GM12865 (cell line): ENCODE data around the gene CNTNAP2.

ENCODE experiments used
- DNase-seq: peaks from one replicate; pipeline ENCODE4 v3.0.0; 2010; ENCODE audit warnings: low read depth
- H3K4me3 ChIP-seq: 2 replicates; pipeline ENCODE4 v1.5.1; 2011; ENCODE audit warnings: mild to moderate bottlenecking, low read depth, low read length, control low read depth
- TF ChIP-seq, protein P1 (sequence below): IDR thresholded peaks from 2 replicates; pipeline ENCODE4 v1.5.1; 2011; ENCODE audit warnings: low read length, control low read depth, low read depth, inconsistent platforms; ENCODE audit not compliant: insufficient read depth; ENCODE audit errors: missing control alignments

Gene CNTNAP2

GRCh38 chr7:146503844-146504243 lies 387.2 kb downstream of the CNTNAP2 start:
- TF ChIP-seq, protein P1, sequence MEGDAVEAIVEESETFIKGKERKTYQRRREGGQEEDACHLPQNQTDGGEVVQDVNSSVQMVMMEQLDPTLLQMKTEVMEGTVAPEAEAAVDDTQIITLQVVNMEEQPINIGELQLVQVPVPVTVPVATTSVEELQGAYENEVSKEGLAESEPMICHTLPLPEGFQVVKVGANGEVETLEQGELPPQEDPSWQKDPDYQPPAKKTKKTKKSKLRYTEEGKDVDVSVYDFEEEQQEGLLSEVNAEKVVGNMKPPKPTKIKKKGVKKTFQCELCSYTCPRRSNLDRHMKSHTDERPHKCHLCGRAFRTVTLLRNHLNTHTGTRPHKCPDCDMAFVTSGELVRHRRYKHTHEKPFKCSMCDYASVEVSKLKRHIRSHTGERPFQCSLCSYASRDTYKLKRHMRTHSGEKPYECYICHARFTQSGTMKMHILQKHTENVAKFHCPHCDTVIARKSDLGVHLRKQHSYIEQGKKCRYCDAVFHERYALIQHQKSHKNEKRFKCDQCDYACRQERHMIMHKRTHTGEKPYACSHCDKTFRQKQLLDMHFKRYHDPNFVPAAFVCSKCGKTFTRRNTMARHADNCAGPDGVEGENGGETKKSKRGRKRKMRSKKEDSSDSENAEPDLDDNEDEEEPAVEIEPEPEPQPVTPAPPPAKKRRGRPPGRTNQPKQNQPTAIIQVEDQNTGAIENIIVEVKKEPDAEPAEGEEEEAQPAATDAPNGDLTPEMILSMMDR = no peak
- no peak for DNase-seq
- no peak overlapping the region for H3K4me3 ChIP-seq

DNA sequence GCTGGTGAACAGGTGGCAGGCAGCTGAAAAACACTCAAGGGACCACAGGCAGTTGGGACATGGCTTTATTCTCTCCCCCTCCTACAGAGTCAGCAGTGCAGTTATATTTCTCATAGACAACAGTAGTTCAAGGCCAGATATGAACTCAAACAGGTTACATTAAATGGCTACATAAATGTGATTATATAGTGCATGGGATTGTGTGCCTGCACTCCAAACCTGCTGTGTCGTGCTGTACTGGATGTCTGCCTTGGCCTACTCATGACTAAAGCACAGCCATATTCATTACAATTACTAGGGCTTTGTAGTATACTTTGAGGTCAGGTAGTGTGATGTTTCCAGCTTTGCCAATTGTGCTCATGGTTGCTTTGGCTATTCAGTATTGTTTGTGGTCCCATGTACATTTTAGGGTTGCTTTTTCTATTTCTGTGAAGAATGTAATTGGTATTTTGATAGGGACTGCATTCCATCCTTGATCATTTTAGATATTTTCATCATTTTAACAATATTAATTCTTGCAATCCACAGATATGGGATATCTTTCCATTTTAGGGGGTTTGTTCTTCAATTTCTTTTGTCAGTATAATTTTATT lies 393.6 kb downstream of the CNTNAP2 start:
- H3K4me3 ChIP-seq = no peak overlapping the region
- TF ChIP-seq, protein P1 = no peak
- DNase-seq = no peak

- no peak overlapping the region for H3K4me3 ChIP-seq
- TF ChIP-seq, protein P1 = no peak
- DNase-seq = no peak
Observed at GRCh38 chr7:146514304-146514703, 397.7 kb downstream of the CNTNAP2 start.

DNA sequence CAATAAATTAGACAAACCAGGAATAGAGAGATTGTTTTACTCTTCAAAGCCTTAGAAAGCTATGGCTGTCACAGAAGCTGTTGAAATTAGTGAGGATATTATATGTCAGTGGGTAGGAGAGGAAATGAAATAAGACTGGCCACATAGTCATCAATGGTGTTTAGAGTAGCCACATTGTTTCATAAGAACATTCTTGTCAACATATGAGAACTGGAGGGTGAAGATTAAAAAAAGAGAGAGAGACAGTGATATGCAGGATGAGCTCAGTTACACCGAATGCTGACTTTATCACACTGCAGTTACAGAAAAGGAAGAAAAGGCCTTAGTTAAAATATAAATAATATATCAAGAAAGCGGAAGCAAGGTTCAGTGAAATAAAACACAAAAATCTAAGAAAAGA lies 412.0 kb downstream of the CNTNAP2 start:
- DNase-seq = no peak
- TF ChIP-seq, protein P1 = no peak
- H3K4me3 ChIP-seq = no peak overlapping the region

- TF ChIP-seq, protein P1 = no peak
- no peak overlapping the region for H3K4me3 ChIP-seq
- no peak for DNase-seq
Observed at GRCh38 chr7:146539836-146540235, 423.2 kb downstream of the CNTNAP2 start.

GRCh38 chr7:146542101-146542500 lies 425.5 kb downstream of the CNTNAP2 start:
- DNase-seq = no peak
- TF ChIP-seq, protein P1 = no peak
- no peak overlapping the region for H3K4me3 ChIP-seq

GRCh38 chr7:146544748-146545147 lies 428.1 kb downstream of the CNTNAP2 start:
- H3K4me3 ChIP-seq = no peak overlapping the region
- DNase-seq = no peak
- TF ChIP-seq, protein P1 = no peak
